ENCODE measurements around the gene RASGRP1. TPM values are rescaled to one million over a fixed set of nuclear protein-coding genes. Genes with fewer than 3 reads are reported as not detected.

The RASGRP1 gene
- total and polyA plus RNA-seq, 2 donors (not counting 1 experiment from before 2014, with no cell fraction given) = 17.7 to 24.7 TPM

DNA sequence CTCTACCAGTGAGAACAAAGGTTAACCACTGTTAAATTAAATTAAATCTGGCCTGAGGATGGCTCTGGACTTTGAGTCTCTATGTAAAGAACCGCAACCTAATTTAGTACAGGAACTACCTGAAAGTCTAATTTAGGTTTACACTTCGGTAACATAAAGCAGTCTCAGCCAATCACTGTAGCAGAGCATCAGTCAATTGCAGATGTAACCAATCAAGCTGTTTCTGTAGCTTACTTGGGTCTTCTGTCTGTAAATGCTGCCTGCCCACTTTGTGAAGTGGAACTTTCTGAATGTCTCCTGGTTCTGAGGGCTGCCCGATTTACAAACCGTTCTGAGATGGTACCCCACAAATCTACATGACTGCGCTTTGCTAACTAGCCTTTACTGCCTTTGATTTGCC lies 39.1 kb upstream of the RASGRP1 start:
- CTCF ChIA-PET = interaction anchor here (1.2 kb wide), 1 partner anchor 96 kb away, joined by 4 read pairs; no protein-coding TSS in a partner anchor

DNA sequence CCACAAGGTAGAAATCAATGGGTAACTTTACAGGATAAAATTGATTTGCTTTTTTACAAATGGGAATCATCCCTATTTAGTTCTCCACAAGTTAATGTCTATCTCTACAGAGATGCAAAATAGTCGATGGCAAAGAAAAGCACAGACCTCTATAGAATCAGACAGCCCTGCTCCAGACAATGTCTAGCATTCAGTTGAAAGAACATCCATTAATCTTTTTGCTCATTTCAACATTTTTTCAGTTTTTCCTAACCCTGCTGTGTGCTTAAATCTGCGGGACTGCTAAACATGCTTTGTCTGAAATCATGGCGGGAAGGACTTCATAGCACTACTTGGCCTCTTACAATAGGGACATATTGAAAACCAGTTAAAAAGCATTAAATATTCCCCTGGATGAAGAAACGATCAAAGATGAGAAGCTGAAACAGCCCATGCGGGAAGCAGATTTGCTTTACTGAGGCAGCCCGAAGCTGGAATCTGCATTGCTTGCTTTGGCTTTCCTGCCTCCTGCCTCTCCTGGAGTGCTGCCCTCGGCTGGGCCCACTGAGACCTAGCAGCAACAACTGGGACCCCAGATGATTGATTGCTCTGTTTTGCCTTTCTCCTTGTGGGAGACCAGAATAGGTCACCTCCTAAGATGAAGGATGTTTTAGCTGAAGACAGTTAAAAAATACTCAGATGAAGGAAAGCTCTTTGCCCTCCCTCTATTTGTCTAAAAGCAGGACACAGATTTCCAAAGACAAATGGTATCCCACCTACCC lies 38.5 kb upstream of the RASGRP1 start:
- Mint-ChIP-seq H3K27ac (no peak overlapping the region), H3K4me1 (peaks cover 21% of the 10 kb centered on the region), H3K9me3 (ENCODE audit: insufficient read depth) (no peaks in the 10 kb centered on the region), H3K27me3 (no peaks in the 10 kb centered on the region), H3K4me3 (no peak overlapping the region)
- Histone ChIP-seq H3K9me3 (ENCODE audit: control extremely low read depth in 1 of 3, control insufficient read depth in 2 of 3, insufficient read depth in 1 of 3, low read length in 2 of 3) (no peaks in the 10 kb centered on the region), H2AFZ (ENCODE audit: insufficient read depth, low read depth, low read length, poor library complexity, severe bottlenecking) (peak overlapping the region; percentile 34), H3K27me3 (replicated peaks in 1 of 4; ENCODE audit: control extremely low read depth in 1 of 4, control insufficient read depth in 3 of 4, insufficient read depth in 4 of 4, low read length in 3 of 4) (no peaks in the 10 kb centered on the region), H3K27ac (ENCODE audit: low read length in 2 of 2) (no peak overlapping the region), H3K4me3 (ENCODE audit: control extremely low read depth in 1 of 5, extremely low read depth in 1 of 5, insufficient read depth in 1 of 5, low read depth in 2 of 5, low read length in 4 of 5) (no peak overlapping the region), H3K4me2 (replicated peaks; ENCODE audit: low read depth, low read length, poor library complexity, severe bottlenecking) (no peak overlapping the region), H3K79me2 (ENCODE audit: control insufficient read depth, insufficient read depth, low read length) (no peaks in the 10 kb centered on the region), H3K4me1 (ENCODE audit: control insufficient read depth in 2 of 2, insufficient read depth in 2 of 2, low read length in 2 of 2) (peaks cover 8 to 14% of the 10 kb centered on the region in 2 donors), H3K9ac (ENCODE audit: low read length) (no peak overlapping the region), H4K20me1 (ENCODE audit: control insufficient read depth, insufficient read depth, low read length, poor library complexity, severe bottlenecking) (no peaks in the 10 kb centered on the region), H3K36me3 (replicated peaks in 1 of 2; ENCODE audit: control extremely low read depth in 1 of 2, control insufficient read depth in 1 of 2, extremely low read depth in 1 of 2, insufficient read depth in 2 of 2, low read length in 1 of 2) (no peaks in the 10 kb centered on the region)
- ChIA-PET POLR2A (no interaction called here), CTCF (interaction anchor here (1.2 kb wide), 1 partner anchor 97 kb away, joined by 4 read pairs; no protein-coding TSS in a partner anchor)
- DNase-seq (no peak), ATAC-seq (ENCODE audit: low read depth) (no peak)
- intact Hi-C loops (cut with micrococcal nuclease) = loop anchor here (5.0 kb wide), 1 partner anchor 39 kb away; no protein-coding TSS in a partner anchor
- WGBS (ENCODE audit: insufficient coverage) = 94% methylated on average over 7 of the region's 7 CpGs
- TF ChIP-seq CTCF (IDR thresholded peaks at IDR 0.05) = no peak
- no peak for TF ChIP-seq EZH2 (IDR thresholded peaks at IDR 0.05; ENCODE audit: borderline replicate concordance, insufficient read depth, low read depth, low read length, poor library complexity, severe bottlenecking)

More for the DNA sequence above, 39.1 kb upstream of the RASGRP1 start:
- H3K27me3 ChIP-seq (replicated peaks in 1 of 4; ENCODE audit: control extremely low read depth in 1 of 4, control insufficient read depth in 3 of 4, insufficient read depth in 4 of 4, low read length in 3 of 4) = no peaks in the 10 kb centered on the region
- H3K9ac ChIP-seq (ENCODE audit: low read length) = no peak overlapping the region
- 65% methylated on average over 5 of the region's 5 CpGs for WGBS (ENCODE audit: insufficient coverage)
- H3K27ac ChIP-seq (ENCODE audit: low read length in 2 of 2) = no peak overlapping the region
- ATAC-seq (ENCODE audit: low read depth) (no peak), DNase-seq (no peak)
- Mint-ChIP-seq H3K4me1 (peaks cover 16% of the 10 kb centered on the region), H3K27ac (no peak overlapping the region), H3K4me3 (no peak overlapping the region), H3K27me3 (no peaks in the 10 kb centered on the region), H3K9me3 (ENCODE audit: insufficient read depth) (no peaks in the 10 kb centered on the region)
- H3K9me3 ChIP-seq (ENCODE audit: control extremely low read depth in 1 of 3, control insufficient read depth in 2 of 3, insufficient read depth in 1 of 3, low read length in 2 of 3) = no peaks in the 10 kb centered on the region
- no peaks in the 10 kb centered on the region for H3K36me3 ChIP-seq (replicated peaks in 1 of 2; ENCODE audit: control extremely low read depth in 1 of 2, control insufficient read depth in 1 of 2, extremely low read depth in 1 of 2, insufficient read depth in 2 of 2, low read length in 1 of 2)
- no peak overlapping the region for H3K4me2 ChIP-seq (replicated peaks; ENCODE audit: low read depth, low read length, poor library complexity, severe bottlenecking)
- H3K79me2 ChIP-seq (ENCODE audit: control insufficient read depth, insufficient read depth, low read length) = no peaks in the 10 kb centered on the region
- intact Hi-C loops (cut with micrococcal nuclease) = loop anchor here (5.0 kb wide), 1 partner anchor 39 kb away; no protein-coding TSS in a partner anchor
- no peaks in the 10 kb centered on the region for H4K20me1 ChIP-seq (ENCODE audit: control insufficient read depth, insufficient read depth, low read length, poor library complexity, severe bottlenecking)
- POLR2A ChIA-PET = no interaction called here
- peak overlapping the region; percentile 34 for H2AFZ ChIP-seq (ENCODE audit: insufficient read depth, low read depth, low read length, poor library complexity, severe bottlenecking)
- H3K4me1 ChIP-seq (ENCODE audit: control insufficient read depth in 2 of 2, insufficient read depth in 2 of 2, low read length in 2 of 2) = peaks cover 3 to 8% of the 10 kb centered on the region in 2 donors
- H3K4me3 ChIP-seq (ENCODE audit: control extremely low read depth in 1 of 5, extremely low read depth in 1 of 5, insufficient read depth in 1 of 5, low read depth in 2 of 5, low read length in 4 of 5) = no peak overlapping the region
- TF ChIP-seq EZH2 (IDR thresholded peaks at IDR 0.05; ENCODE audit: borderline replicate concordance, insufficient read depth, low read depth, low read length, poor library complexity, severe bottlenecking) = no peak

Data from B cell (primary cell).